SK-N-SH (cell line): ENCODE measurements around the gene IPO11.
"Not testable (repeated sequence)": the region's sequence is repeated elsewhere in the genome, so short reads cannot be mapped to it uniquely, and the experiment has no call there.

Experiments used
- EZH2phosphoT487 ChIP-seq: fragments of 200-600 bp; sonication (generic); IDR thresholded peaks from 2 replicates; pipeline ENCODE4 v1.6.1; 2017; ENCODE audit warnings: low read depth, mixed run types, mild to moderate bottlenecking, antibody characterized with exemption, moderate library complexity, borderline replicate concordance
- POLR2AphosphoS5 ChIP-seq: IDR thresholded peaks from 2 replicates; pipeline ENCODE4 v1.6.1; 2012; ENCODE audit warnings: low read depth, low read length
- TF ChIP-seq, protein P1 (sequence below): fragments of 200-600 bp; sonication (generic); IDR thresholded peaks from 2 replicates; pipeline ENCODE4 v1.6.1; 2017; ENCODE audit warnings: antibody characterized with exemption, mild to moderate bottlenecking, moderate library complexity
- TF ChIP-seq, protein P2 (sequence below): IDR thresholded peaks from 2 replicates; pipeline ENCODE4; 2012

DNA sequence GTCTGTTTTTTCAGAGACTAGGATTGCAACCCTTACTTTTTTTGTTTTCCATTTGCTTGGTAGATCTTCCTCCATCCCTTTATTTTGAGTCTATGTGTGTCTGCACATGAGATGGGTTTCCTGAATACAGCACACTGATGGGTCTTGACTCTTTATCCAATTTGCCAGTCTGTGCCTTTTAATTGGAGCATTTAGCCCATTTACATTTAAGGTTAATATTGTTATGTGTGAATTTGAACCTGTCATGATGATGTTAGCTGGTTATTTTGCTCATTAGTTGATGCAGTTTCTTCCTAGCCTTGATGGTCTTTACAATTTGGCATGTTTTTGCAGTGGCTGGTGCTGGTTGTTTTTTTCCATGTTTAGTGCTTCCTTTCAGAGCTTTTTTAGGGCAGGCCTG is 264.0 kb downstream of the IPO11 start:
- TF ChIP-seq, protein P1, sequence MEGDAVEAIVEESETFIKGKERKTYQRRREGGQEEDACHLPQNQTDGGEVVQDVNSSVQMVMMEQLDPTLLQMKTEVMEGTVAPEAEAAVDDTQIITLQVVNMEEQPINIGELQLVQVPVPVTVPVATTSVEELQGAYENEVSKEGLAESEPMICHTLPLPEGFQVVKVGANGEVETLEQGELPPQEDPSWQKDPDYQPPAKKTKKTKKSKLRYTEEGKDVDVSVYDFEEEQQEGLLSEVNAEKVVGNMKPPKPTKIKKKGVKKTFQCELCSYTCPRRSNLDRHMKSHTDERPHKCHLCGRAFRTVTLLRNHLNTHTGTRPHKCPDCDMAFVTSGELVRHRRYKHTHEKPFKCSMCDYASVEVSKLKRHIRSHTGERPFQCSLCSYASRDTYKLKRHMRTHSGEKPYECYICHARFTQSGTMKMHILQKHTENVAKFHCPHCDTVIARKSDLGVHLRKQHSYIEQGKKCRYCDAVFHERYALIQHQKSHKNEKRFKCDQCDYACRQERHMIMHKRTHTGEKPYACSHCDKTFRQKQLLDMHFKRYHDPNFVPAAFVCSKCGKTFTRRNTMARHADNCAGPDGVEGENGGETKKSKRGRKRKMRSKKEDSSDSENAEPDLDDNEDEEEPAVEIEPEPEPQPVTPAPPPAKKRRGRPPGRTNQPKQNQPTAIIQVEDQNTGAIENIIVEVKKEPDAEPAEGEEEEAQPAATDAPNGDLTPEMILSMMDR = not testable (repeated sequence)
- not testable (repeated sequence) for TF ChIP-seq POLR2AphosphoS5, EZH2phosphoT487
- TF ChIP-seq, protein P2, sequence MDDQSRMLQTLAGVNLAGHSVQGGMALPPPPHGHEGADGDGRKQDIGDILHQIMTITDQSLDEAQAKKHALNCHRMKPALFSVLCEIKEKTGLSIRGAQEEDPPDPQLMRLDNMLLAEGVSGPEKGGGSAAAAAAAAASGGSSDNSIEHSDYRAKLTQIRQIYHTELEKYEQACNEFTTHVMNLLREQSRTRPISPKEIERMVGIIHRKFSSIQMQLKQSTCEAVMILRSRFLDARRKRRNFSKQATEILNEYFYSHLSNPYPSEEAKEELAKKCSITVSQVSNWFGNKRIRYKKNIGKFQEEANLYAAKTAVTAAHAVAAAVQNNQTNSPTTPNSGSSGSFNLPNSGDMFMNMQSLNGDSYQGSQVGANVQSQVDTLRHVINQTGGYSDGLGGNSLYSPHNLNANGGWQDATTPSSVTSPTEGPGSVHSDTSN = not testable (repeated sequence)
